ELR (cell line): ENCODE results near the gene TMEM43.

Experiments
- DNase-seq: peaks from one replicate; pipeline ENCODE4 v3.0.0-alpha.2; 2015; ENCODE audit warnings: low read depth

The TMEM43 gene

GRCh38 chr3:14138109-14138877 is 13.4 kb downstream of the TMEM43 start:
- no peak for DNase-seq

GRCh38 chr3:14138878-14139655 is 14.2 kb downstream of the TMEM43 start:
- no peak for DNase-seq

- DNase-seq, result no peak
Measured at GRCh38 chr3:14139771-14140170, 14.9 kb downstream of the TMEM43 start.

GRCh38 chr3:14140668-14141067 is 15.8 kb downstream of the TMEM43 start:
- no peak for DNase-seq

GRCh38 chr3:14141144-14141543 is 16.3 kb downstream of the TMEM43 start:
- DNase-seq, result no peak

- no peak for DNase-seq
Measured at GRCh38 chr3:14141602-14142341, 16.9 kb downstream of the TMEM43 start.

GRCh38 chr3:14142567-14143270 is 17.9 kb downstream of the TMEM43 start:
- DNase-seq, result no peak

- DNase-seq, result peak; percentile 94
Measured at GRCh38 chr3:14143271-14144225, 18.7 kb downstream of the TMEM43 start.

GRCh38 chr3:14144423-14145075 is 19.7 kb downstream of the TMEM43 start:
- peak; percentile 99 for DNase-seq

GRCh38 chr3:14145236-14145635 is 20.4 kb downstream of the TMEM43 start:
- peak; percentile 82 for DNase-seq

GRCh38 chr3:14145670-14146380 is 21.0 kb downstream of the TMEM43 start:
- DNase-seq, result no peak

GRCh38 chr3:14146381-14147065 is 21.7 kb downstream of the TMEM43 start:
- DNase-seq, result no peak

- no peak for DNase-seq
Measured at GRCh38 chr3:14147066-14147435, 22.2 kb downstream of the TMEM43 start.

- no peak for DNase-seq
Measured at GRCh38 chr3:14147617-14148016, 22.8 kb downstream of the TMEM43 start.

- no peak for DNase-seq
Measured at GRCh38 chr3:14148041-14148985, 23.5 kb downstream of the TMEM43 start.

GRCh38 chr3:14150078-14150477 is 25.2 kb downstream of the TMEM43 start:
- DNase-seq, result no peak

- DNase-seq, result peak; percentile 44
Measured at GRCh38 chr3:14150491-14151230, 25.8 kb downstream of the TMEM43 start.
